Caco-2 (cell line): Measurements from ENCODE around the gene R3HDM2. TPM values are rescaled to one million over a fixed set of nuclear protein-coding genes. Genes with fewer than 3 reads are reported as not detected.

Experiments
- BruUV-seq: library from RNA; stranded (reverse); fragments of 400-500 nt; replicated peaks from 2 replicates; lab custom pipeline; 2021; lab: Mats Ljungman, UMichigan
- CTCF ChIA-PET: fragments of 300-600 bp; sonication (Branson Sonifier 250); formaldehyde crosslinking; loops from one replicate; lab custom pipeline; 2022; ENCODE audit warnings: antibody characterized with exemption; lab: Charles Lee
- POLR2A ChIA-PET: fragments of 300-600 bp; sonication (Branson Sonifier 250); formaldehyde crosslinking; loops from one replicate; lab custom pipeline; 2022; ENCODE audit warnings: antibody characterized with exemption; lab: Charles Lee
- DNase-seq, 2 experiments: peaks; one replicate each; pipeline versions ENCODE4 v3.0.0 to v3.0.0-alpha.2; 2020 to 2022
- H3K27me3 ChIP-seq: replicated peaks from 2 replicates; pipeline ENCODE4 v1.6.0; 2011; ENCODE audit warnings: low read length; ENCODE audit not compliant: control insufficient read depth, insufficient read depth
- H3K36me3 ChIP-seq: 2 replicates; pipeline ENCODE4 v1.5.1; 2011; ENCODE audit warnings: low read length; ENCODE audit not compliant: control insufficient read depth, insufficient read depth
- H3K4me1 ChIP-seq: fragments of 250-450 bp; sonication (Bioruptor Pico); 2 replicates; pipeline ENCODE4 v1.5.1; 2020; ENCODE audit warnings: mild to moderate bottlenecking
- H3K4me3 ChIP-seq: 2 replicates; pipeline ENCODE4 v1.5.1; 2011; ENCODE audit warnings: low read depth, mild to moderate bottlenecking, control low read depth, low read length
- H3K9me3 ChIP-seq: fragments of 250-450 bp; sonication (Bioruptor Pico); 2 replicates; pipeline ENCODE4 v1.5.1; 2020; ENCODE audit warnings: mild to moderate bottlenecking, moderate library complexity
- H3K27ac Mint-ChIP-seq: one replicate; pipeline ENCODE4 v1.8.0; 2022; ENCODE audit warnings: mixed read lengths; ENCODE audit not compliant: unreplicated experiment
- H3K27me3 Mint-ChIP-seq: one replicate; pipeline ENCODE4 v1.8.0; 2022; ENCODE audit warnings: mixed read lengths; ENCODE audit not compliant: insufficient read depth, unreplicated experiment
- H3K36me3 Mint-ChIP-seq: one replicate; pipeline ENCODE4 v1.8.0; 2022; ENCODE audit warnings: mild to moderate bottlenecking, mixed read lengths; ENCODE audit not compliant: insufficient read depth, unreplicated experiment
- H3K4me1 Mint-ChIP-seq: one replicate; pipeline ENCODE4 v1.8.0; 2022; ENCODE audit warnings: low read depth, mixed read lengths; ENCODE audit not compliant: unreplicated experiment
- H3K4me3 Mint-ChIP-seq: one replicate; pipeline ENCODE4 v1.8.0; 2022; ENCODE audit warnings: mild to moderate bottlenecking, moderate library complexity, mixed read lengths; ENCODE audit not compliant: unreplicated experiment
- H3K9me3 Mint-ChIP-seq: one replicate; pipeline ENCODE4 v1.8.0; 2022; ENCODE audit warnings: mixed read lengths; ENCODE audit not compliant: unreplicated experiment
- CTCF ChIP-seq, 2 experiments: fragments of 200-600 bp in 1 of 2; IDR thresholded peaks; 1 replicate in 1 of 2; 2 replicates in 1 of 2; pipeline versions ENCODE4 v1.5.1 to v1.8.0; 2011 to 2022; ENCODE audit warnings: antibody characterized with exemption in 1 of 2, control low read depth in 1 of 2, inconsistent platforms in 1 of 2, low read depth in 1 of 2, low read length in 1 of 2, mild to moderate bottlenecking in 1 of 2, moderate library complexity in 1 of 2; ENCODE audit not compliant: insufficient read depth in 1 of 2, severe bottlenecking in 1 of 2, unreplicated experiment in 1 of 2
- intact Hi-C: fragments of 100-400 bp; cut with micrococcal nuclease; formaldehyde crosslinking; loops from one replicate; pipeline ENCODE4 v1.10.0; 2022; ENCODE audit not compliant: unreplicated experiment
- total RNA-seq: library from RNA; stranded (reverse); gene quantifications from 2 replicates; pipeline ENCODE4 v1.2.3, GENCODE V29; 2022

R3HDM2 gene
- total RNA-seq, 1 experiment from 2014 or later = 33.7 TPM

- BruUV-seq = no TSS peak
- ChIA-PET POLR2A (interaction anchor here (0.6 to 3.3 kb wide), 4 partner anchors 9 to 1161 kb away, joined by 3 to 36 read pairs (median 5); partner anchors contain the start of gene SHMT2), CTCF (interaction anchor here (0.8 to 6.4 kb wide), 7 partner anchors 9 to 170 kb away, joined by 3 to 80 read pairs (median 8); partner anchors contain the start of genes NXPH4, SHMT2 and STAC3)
- H3K27ac Mint-ChIP-seq = peak overlapping the region; percentile 83
- peak overlapping the region; percentile 43 for H3K4me3 ChIP-seq
- H3K4me1 ChIP-seq = peaks cover 19% of the 10 kb centered on the region
- peak overlapping the region; percentile 79 for H3K4me3 Mint-ChIP-seq
- no peaks in the 10 kb centered on the region for H3K9me3 Mint-ChIP-seq
- peaks cover 7% of the 10 kb centered on the region for H3K27me3 ChIP-seq
- intact Hi-C loops = loop anchor here (1.0 kb wide), 2 partner anchors 10 to 25 kb away; partner anchors contain the start of gene SHMT2
- peaks cover 76% of the 10 kb centered on the region for H3K36me3 Mint-ChIP-seq
- H3K36me3 ChIP-seq = no peaks in the 10 kb centered on the region
- peaks cover 7% of the 10 kb centered on the region for H3K27me3 Mint-ChIP-seq
- peaks cover 43% of the 10 kb centered on the region for H3K4me1 Mint-ChIP-seq
- TF ChIP-seq CTCF (IDR thresholded peaks at IDR 0.05; ENCODE audit: insufficient read depth in 1 of 2, low read depth in 1 of 2, low read length in 1 of 2, severe bottlenecking in 1 of 2, unreplicated experiment in 1 of 2) = peak; percentile 100
- peak; percentile 78 to 92 for DNase-seq
- H3K9me3 ChIP-seq = no peaks in the 10 kb centered on the region
Observed at GRCh38 chr12:57238854-57239554, 191.8 kb downstream of the R3HDM2 start.

- Mint-ChIP-seq H3K9me3 (no peaks in the 10 kb centered on the region), H3K4me3 (peak overlapping the region; percentile 79), H3K36me3 (peaks cover 84% of the 10 kb centered on the region), H3K4me1 (peaks cover 43% of the 10 kb centered on the region), H3K27ac (peak overlapping the region; percentile 83), H3K27me3 (peaks cover 7% of the 10 kb centered on the region)
- ChIA-PET POLR2A (interaction anchor here (0.5 to 3.3 kb wide), 3 partner anchors 8 to 110 kb away, joined by 3 to 36 read pairs (median 9); partner anchors contain the start of genes LRP1 and SHMT2), CTCF (interaction anchor here (0.7 to 6.4 kb wide), 8 partner anchors 8 to 169 kb away, joined by 3 to 80 read pairs (median 8); partner anchors contain the start of genes NXPH4, SHMT2 and STAC3)
- H3K4me3 ChIP-seq = peak overlapping the region; percentile 43
- H3K27me3 ChIP-seq = peaks cover 7% of the 10 kb centered on the region
- no peaks in the 10 kb centered on the region for H3K36me3 ChIP-seq
- no TSS peak for BruUV-seq
- no peak for TF ChIP-seq CTCF (IDR thresholded peaks at IDR 0.05; ENCODE audit: insufficient read depth in 1 of 2, low read depth in 1 of 2, low read length in 1 of 2, severe bottlenecking in 1 of 2, unreplicated experiment in 1 of 2)
- DNase-seq = peak in 1 of 2 experiments; percentile 40
- peaks cover 19% of the 10 kb centered on the region for H3K4me1 ChIP-seq
- intact Hi-C loops = loop anchor here (1.0 to 2.0 kb wide), 3 partner anchors 9 to 61 kb away; partner anchors contain the start of gene SHMT2
- no peaks in the 10 kb centered on the region for H3K9me3 ChIP-seq
Observed at GRCh38 chr12:57237932-57238853, 192.7 kb downstream of the R3HDM2 start.
